Spinal cord (tissue), 10 donors: Measurements from ENCODE around the gene PTPMT1. TPM values are rescaled to one million over a fixed set of nuclear protein-coding genes. Genes with fewer than 3 reads are reported as not detected.

Experiments
- DNase-seq, 6 donors: peaks; one replicate each; pipeline versions ENCODE4 v3.0.0 to v3.0.0-alpha.2; 2013 to 2015; ENCODE audit warnings: low spot score in 6 of 6, low read depth in 4 of 6
- H3K27ac ChIP-seq: one replicate; pipeline ENCODE4 v1.5.1; 2013; ENCODE audit warnings: low read depth, low read length, control low read depth
- H3K27me3 ChIP-seq: one replicate; pipeline ENCODE4 v1.6.1; 2013; ENCODE audit warnings: low read length; ENCODE audit not compliant: control insufficient read depth, insufficient read depth
- H3K36me3 ChIP-seq: one replicate; pipeline ENCODE4 v1.6.1; 2013; ENCODE audit warnings: low read length; ENCODE audit not compliant: control insufficient read depth, insufficient read depth
- H3K4me1 ChIP-seq: one replicate; pipeline ENCODE4 v1.6.1; 2013; ENCODE audit warnings: low read length; ENCODE audit not compliant: control insufficient read depth, insufficient read depth
- H3K4me3 ChIP-seq: one replicate; pipeline ENCODE4 v1.5.1; 2013; ENCODE audit warnings: low read depth, low read length, control low read depth
- H3K9me3 ChIP-seq: one replicate; pipeline ENCODE4 v1.6.1; 2013; ENCODE audit warnings: low read length; ENCODE audit not compliant: control insufficient read depth, insufficient read depth
- WGBS: methylation state at CpG from one replicate; pipeline ENCODE4 v1.1.5; 2013; ENCODE audit warnings: missing lambda C conversion rate; ENCODE audit not compliant: insufficient coverage; 5-methylcytosine and 5-hydroxymethylcytosine counted together
- polyA plus RNA-seq, 2 donors: library from polyadenylated mRNA; unstranded; fragments of 120-200 nt; gene quantifications; one replicate each; pipeline ENCODE4 v1.2.1, GENCODE V29; 2013; ENCODE audit not compliant: insufficient read length in 2 of 2
- small RNA-seq: library from RNA; depleted of rRNA; stranded (forward); fragments of <200 nt; gene quantifications from one replicate; pipeline ENCODE3, GENCODE V24; 2014; ENCODE audit warnings: low replicate concordance
- total RNA-seq, 2 donors: library from RNA; depleted of rRNA in 1 of 2; stranded (reverse); fragments of 120-200 nt in 1 of 2; fragments of >200 nt in 1 of 2; gene quantifications; one replicate each; pipeline versions ENCODE4 v1.2.3 to v1.2.4, GENCODE V29; 2013 to 2014
- donor health status: healthy.

The PTPMT1 gene
- total and polyA plus RNA-seq, 4 donors, result 41.8 to 83.7 (median 78.3) TPM

DNA sequence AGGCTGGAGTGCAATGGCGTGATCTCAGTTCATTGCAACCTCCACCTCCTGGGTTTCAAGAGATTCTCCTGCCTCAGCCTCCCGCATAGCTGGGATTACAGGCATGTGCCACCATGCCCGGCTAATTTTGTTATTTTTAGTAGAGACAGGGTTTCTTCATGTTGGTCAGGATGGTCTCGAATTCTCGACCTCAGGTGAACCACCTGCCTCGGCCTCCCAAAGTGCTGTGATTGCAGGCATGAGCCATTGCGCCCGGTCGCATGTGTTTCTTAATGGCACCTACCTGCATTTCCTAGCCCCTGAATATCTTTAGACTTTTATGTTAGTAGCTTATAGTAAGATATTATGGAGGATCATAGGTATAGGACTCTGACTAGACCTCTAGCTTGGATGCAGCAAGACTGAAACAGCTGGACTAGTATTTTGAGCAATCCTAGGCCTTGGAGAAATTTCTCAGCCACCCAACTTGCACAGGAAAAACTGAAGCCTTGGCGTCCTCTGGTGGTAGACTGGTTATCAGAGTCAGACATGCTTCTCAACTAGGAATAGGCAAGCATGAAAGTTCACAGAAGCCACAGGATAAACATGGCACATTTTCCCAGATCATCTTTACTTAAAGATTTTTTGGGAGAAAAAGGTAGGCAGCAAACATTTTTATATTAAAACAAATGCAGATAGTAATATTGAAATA is 51.5 kb downstream of the PTPMT1 start:
- Histone ChIP-seq H3K4me1 (peaks cover 4% of the 10 kb centered on the region), H3K36me3 (peaks cover 31% of the 10 kb centered on the region), H3K9me3 (no peaks in the 10 kb centered on the region), H3K4me3 (no peak overlapping the region), H3K27ac (no peak overlapping the region), H3K27me3 (no peaks in the 10 kb centered on the region)
- peak in 5 of 6 donors; percentile 46 to 88 (median 57) for DNase-seq
- 98% methylated on average over 4 of the region's 10 CpGs for WGBS

DNA sequence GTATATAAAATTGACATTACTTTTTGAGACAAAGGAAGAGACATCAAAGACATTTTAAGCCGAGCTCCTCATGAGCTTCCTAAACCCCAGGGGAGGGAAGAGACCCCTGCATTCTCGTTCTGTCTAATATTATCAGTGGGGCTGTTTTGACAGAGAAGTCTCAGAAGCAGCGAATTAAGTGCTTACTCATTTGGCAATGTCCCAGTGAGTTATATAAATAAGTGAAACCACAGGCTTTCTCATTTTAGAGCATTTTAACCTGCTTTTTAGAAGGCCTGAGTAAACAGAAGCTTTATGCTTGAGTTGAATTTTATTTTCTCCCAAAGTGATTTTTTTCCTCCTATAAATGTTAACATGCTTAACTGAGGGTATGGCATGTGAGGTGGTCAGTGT is 52.0 kb downstream of the PTPMT1 start:
- Histone ChIP-seq H3K36me3 (peaks cover 31% of the 10 kb centered on the region), H3K27ac (no peak overlapping the region), H3K4me1 (peaks cover 4% of the 10 kb centered on the region), H3K27me3 (no peaks in the 10 kb centered on the region), H3K4me3 (no peak overlapping the region), H3K9me3 (no peaks in the 10 kb centered on the region)
- DNase-seq, result no peak
- WGBS, result no CpG with 5 or more reads among the region's 3 CpGs

DNA sequence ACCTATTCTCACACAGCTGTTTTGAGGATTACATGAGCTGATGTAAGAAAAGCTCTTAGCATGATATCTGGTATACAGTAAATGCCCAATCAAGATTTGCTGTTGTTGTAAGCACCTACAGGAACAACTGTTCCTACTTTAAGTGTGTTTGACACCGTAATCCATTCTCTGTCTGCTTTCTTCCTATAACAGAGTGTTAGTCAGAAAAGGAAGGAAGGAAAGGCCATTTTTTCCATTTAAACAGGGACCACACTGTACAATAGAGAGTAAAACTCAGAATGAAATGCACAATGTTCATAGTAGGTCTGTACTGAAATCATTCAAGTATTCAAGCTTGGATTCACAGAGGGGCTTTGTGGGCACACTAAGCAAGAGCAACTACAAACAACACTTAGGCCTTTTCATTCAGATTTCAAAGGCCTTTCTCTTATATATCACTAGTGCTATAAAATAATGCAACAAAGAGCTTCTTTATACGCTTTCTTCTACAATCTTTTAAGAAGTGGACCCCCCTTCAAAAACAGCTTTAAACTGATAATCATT is 55.5 kb downstream of the PTPMT1 start:
- H3K27ac ChIP-seq, result peak overlapping the region; percentile 75
- peaks cover 53% of the 10 kb centered on the region for H3K36me3 ChIP-seq
- no CpG with 5 or more reads among the region's 2 CpGs for WGBS

More for the DNA sequence above, 55.5 kb downstream of the PTPMT1 start:
- Histone ChIP-seq H3K4me3 (no peak overlapping the region), H3K9me3 (no peaks in the 10 kb centered on the region), H3K27me3 (no peaks in the 10 kb centered on the region), H3K4me1 (no peaks in the 10 kb centered on the region)
- DNase-seq, result peak in 2 of 6 donors; percentile 3 to 40

Small RNA genes lying within 50 kb of the gene (small RNA-seq; reads per million reads assigned to genes)
- gene RN7SL652P (not detected), gene RNU5E-10P (0.16 reads per million)

Other genes with a start within 250 kb of the PTPMT1 start
- under 1 TPM in 1 of 2 donors, not detected in 1; 0.06 TPM for gene MYBPC3, start 212.9 kb upstream of the PTPMT1 start, total RNA-seq
- gene MYBPC3, start 212.9 kb upstream of the PTPMT1 start, polyA plus RNA-seq, result under 1 TPM; 0.15 to 0.16 TPM
- 1 to 10 TPM; 7.9 to 8.6 TPM for gene SPI1, start 187.1 kb upstream of the PTPMT1 start, total RNA-seq
- gene SPI1, start 187.1 kb upstream of the PTPMT1 start, polyA plus RNA-seq, result 10 to 100 TPM; 10.8 to 12.9 TPM
- 10 to 100 TPM; 18.7 to 44.8 TPM for gene SLC39A13, start 157.0 kb upstream of the PTPMT1 start, total RNA-seq
- 10 to 100 TPM; 39.2 to 51.4 TPM for gene SLC39A13, start 157.0 kb upstream of the PTPMT1 start, polyA plus RNA-seq
- gene PSMC3, start 139.2 kb upstream of the PTPMT1 start, total RNA-seq, result 100 to 1,000 TPM in 1 of 2 donors, 10 to 100 TPM in 1; 79.2 to 117 TPM
- 100 to 1,000 TPM; 154 to 157 TPM for gene PSMC3, start 139.2 kb upstream of the PTPMT1 start, polyA plus RNA-seq
- under 1 TPM in 1 of 2 donors, not detected in 1; 0.11 TPM for gene RAPSN, start 116.5 kb upstream of the PTPMT1 start, total RNA-seq
- gene RAPSN, start 116.5 kb upstream of the PTPMT1 start, polyA plus RNA-seq, result under 1 TPM in 1 of 2 donors, not detected in 1; 0.18 TPM
- gene CELF1, start 12.5 kb upstream of the PTPMT1 start, total RNA-seq, result 100 to 1,000 TPM in 1 of 2 donors, 10 to 100 TPM in 1; 83.0 to 125 TPM
- 100 to 1,000 TPM; 118 to 168 TPM for gene CELF1, start 12.5 kb upstream of the PTPMT1 start, polyA plus RNA-seq
- gene KBTBD4, start 13.4 kb downstream of the PTPMT1 start, total RNA-seq, result 10 to 100 TPM; 22.3 to 31.5 TPM
- 10 to 100 TPM; 25.0 to 28.3 TPM for gene KBTBD4, start 13.4 kb downstream of the PTPMT1 start, polyA plus RNA-seq
- gene NDUFS3, start 13.5 kb downstream of the PTPMT1 start, total RNA-seq, result 100 to 1,000 TPM in 1 of 2 donors, 10 to 100 TPM in 1; 65.0 to 130 TPM
- gene NDUFS3, start 13.5 kb downstream of the PTPMT1 start, polyA plus RNA-seq, result 100 to 1,000 TPM; 167 to 172 TPM
- gene FAM180B, start 21.1 kb downstream of the PTPMT1 start, total RNA-seq, result 1 to 10 TPM; 1.8 to 2.9 TPM
- gene FAM180B, start 21.1 kb downstream of the PTPMT1 start, polyA plus RNA-seq, result 1 to 10 TPM; 1.5 to 1.7 TPM
- gene C1QTNF4, start 28.8 kb downstream of the PTPMT1 start, total RNA-seq, result 10 to 100 TPM; 15.8 to 24.9 TPM
- gene C1QTNF4, start 28.8 kb downstream of the PTPMT1 start, polyA plus RNA-seq, result 100 to 1,000 TPM; 102 to 113 TPM
- gene MTCH2, start 77.0 kb downstream of the PTPMT1 start, total RNA-seq, result 10 to 100 TPM; 73.0 to 77.9 TPM
- gene MTCH2, start 77.0 kb downstream of the PTPMT1 start, polyA plus RNA-seq, result 100 to 1,000 TPM; 103 to 106 TPM
- gene AGBL2, start 149.8 kb downstream of the PTPMT1 start, total RNA-seq, result 1 to 10 TPM; 1.5 to 7.7 TPM
- 1 to 10 TPM; 5.6 to 7.1 TPM for gene AGBL2, start 149.8 kb downstream of the PTPMT1 start, polyA plus RNA-seq
- 10 to 100 TPM; 92.2 to 95.5 TPM for gene FNBP4, start 201.7 kb downstream of the PTPMT1 start, total RNA-seq
- 100 to 1,000 TPM in 1 of 2 donors, 10 to 100 TPM in 1; 96.7 to 129 TPM for gene FNBP4, start 201.7 kb downstream of the PTPMT1 start, polyA plus RNA-seq